ENCODE results near the gene EWSR1.
A peak's percentile ranks its signal among the peaks of the same experiment; 100 is the strongest.
"Not testable (repeated sequence)": the region's sequence is repeated elsewhere in the genome, so short reads cannot be mapped to it uniquely, and the experiment has no call there.

EWSR1 gene

DNA sequence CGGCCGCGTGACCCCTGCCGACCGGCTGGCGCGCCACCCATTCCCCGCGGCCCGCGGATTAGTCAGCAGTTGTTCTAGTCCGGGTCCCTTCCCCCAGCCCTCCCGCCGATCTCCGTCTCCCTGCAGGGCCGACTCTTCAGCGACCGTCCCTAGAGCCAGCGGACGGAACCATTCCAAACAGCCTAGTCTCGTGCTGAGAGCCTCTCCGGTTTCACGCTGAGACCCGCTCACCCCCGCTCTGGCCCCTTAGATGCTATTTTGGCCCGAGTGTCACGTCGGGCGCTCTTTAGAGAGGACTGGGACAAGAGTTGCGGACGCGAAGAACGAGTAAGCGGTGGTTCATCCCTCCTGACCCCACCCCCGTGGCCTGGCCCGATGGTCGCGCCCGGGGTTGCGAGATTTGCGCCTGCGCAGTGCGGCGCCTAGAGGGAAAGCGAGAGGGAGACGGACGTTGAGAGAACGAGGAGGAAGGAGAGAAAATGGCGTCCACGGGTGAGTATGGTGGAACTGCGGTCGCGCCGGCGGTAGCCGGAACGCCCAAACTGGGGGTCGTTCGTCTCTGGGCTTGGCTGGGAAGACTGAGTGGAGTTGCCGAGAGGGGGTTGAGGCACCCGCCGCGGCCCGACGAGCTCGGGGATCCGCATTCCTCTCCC, at the start of gene EWSR1, which contains the start of gene RHBDD3:
EWSR1 (plus strand) TSS at position 411 of the 653 bp plus-strand sequence; CDS start at position 480, 69 bp downstream.
RHBDD3 (minus strand) TSS at position 124 of the 653 bp plus-strand sequence. CDS start 2,355 bp downstream, outside the sequence.
- H3K4me3 ChIP-seq (ENCODE audit: low read depth, low read length) = peak within 1 kb of the TSS; percentile 75
- peak; percentile 93 for DNase-seq (ENCODE audit: low read depth)

DNA sequence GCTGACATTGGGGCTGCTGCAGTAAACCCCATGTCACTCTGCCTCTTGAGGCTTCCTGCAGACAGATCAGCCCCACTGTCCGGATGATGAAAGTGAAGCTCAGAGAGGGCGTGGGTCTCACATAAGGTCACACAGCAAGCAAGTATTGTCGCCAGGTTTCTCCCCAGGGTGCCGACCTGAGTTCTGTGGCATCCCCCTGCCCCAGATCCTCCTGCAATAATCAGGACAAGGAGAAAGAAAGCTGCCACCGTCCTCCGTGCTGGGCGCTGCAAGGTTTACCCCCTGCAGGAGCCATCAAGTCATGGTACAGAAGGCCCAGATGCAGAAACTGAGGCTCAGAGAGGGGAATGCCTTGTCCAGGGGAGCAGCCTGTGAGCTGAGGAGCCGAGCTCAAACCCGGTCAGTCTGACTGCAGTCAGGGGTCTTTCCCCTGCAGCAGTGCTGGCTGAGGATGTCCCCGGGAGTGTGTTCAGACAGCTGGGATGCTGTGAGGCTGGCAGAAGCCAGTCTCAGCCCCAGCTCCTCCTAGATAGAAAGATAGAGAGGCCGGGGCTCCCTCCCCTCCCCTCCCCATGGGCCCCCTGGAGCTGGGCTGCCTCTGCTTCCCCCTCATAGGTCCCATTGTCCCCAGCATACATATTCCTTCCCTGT, 49.2 kb upstream of the EWSR1 start:
- no peak for DNase-seq (ENCODE audit: low read depth)
- H3K4me3 ChIP-seq (ENCODE audit: low read depth, low read length) = no peak overlapping the region

- not testable (repeated sequence) for DNase-seq (ENCODE audit: low read depth); H3K4me3 ChIP-seq (ENCODE audit: low read depth, low read length)
Measured at GRCh38 chr22:29219409-29219782, 48.7 kb upstream of the EWSR1 start.

DNA sequence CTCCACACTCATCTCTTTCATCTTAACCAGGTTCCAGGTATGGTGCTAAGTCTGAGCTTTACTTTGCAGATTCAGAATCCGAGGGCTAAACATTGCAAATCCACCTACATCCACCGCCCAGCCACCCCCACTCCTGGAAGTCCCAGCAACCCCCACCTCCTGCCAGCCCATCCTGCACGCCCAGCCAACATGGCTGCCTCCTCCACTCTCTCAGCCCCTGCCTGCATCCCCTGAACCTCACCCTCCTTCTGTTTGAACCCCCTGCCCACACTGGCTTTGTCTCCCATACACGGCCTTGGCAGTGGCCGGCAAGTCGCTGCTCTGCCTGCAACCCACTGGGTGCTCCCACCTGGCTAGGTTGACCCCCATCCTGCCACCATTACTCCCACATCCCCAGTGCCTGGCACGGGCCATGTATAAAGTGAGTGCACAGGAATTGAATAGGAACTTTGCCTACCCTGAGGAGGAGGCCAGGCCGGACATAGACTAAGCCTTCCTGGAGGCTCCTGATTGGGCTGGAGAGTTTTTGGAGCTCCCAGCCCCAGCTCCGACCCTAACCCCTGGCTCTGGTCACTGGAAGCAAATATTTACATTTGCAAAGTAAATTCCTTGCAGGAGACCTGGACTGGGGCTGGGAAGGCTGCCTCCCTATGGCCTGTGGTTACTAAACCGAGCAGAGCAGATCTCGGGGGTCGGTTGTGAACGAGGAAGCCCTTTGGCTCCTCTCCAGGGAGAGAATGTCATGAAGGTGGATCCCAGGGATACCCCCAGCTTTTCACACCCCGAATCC, 48.0 kb upstream of the EWSR1 start:
- DNase-seq (ENCODE audit: low read depth) = no peak
- H3K4me3 ChIP-seq (ENCODE audit: low read depth, low read length) = no peak overlapping the region

GRCh38 chr22:29224121-29224858, 43.8 kb upstream of the EWSR1 start:
- H3K4me3 ChIP-seq (ENCODE audit: low read depth, low read length) = no peak overlapping the region
- DNase-seq (ENCODE audit: low read depth) = no peak

DNA sequence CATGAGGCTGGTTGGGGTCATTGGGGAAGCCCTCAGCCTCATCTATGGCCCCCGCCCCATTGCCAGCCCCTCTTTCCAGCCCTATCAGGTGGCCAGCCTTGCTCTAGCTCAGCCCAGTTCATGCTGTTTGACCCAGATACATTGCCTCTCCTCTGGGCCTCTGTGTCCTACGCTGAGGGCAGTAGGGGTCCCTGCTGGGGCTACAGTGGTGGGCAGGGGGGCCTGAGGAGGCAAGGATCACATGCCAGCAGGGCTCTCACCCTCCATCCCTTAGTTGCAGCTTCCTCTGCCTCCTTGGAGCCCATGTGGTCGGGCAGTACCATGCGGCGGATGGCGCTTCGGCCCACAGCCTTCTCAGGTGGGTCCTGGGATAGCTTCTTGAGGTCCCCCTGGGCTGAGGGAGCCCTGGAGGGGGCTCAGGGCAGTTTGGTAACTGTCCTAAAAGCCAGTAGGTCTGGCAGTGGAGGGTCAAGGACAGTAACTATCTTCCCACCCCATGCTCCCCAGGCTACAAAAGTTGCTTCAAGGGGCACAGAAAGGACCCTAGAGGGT, 43.1 kb upstream of the EWSR1 start:
- no peak for DNase-seq (ENCODE audit: low read depth)
- no peak overlapping the region for H3K4me3 ChIP-seq (ENCODE audit: low read depth, low read length)

- no peak overlapping the region for H3K4me3 ChIP-seq (ENCODE audit: low read depth, low read length)
- no peak for DNase-seq (ENCODE audit: low read depth)
Measured at GRCh38 chr22:29225422-29226090, 42.5 kb upstream of the EWSR1 start.

DNA sequence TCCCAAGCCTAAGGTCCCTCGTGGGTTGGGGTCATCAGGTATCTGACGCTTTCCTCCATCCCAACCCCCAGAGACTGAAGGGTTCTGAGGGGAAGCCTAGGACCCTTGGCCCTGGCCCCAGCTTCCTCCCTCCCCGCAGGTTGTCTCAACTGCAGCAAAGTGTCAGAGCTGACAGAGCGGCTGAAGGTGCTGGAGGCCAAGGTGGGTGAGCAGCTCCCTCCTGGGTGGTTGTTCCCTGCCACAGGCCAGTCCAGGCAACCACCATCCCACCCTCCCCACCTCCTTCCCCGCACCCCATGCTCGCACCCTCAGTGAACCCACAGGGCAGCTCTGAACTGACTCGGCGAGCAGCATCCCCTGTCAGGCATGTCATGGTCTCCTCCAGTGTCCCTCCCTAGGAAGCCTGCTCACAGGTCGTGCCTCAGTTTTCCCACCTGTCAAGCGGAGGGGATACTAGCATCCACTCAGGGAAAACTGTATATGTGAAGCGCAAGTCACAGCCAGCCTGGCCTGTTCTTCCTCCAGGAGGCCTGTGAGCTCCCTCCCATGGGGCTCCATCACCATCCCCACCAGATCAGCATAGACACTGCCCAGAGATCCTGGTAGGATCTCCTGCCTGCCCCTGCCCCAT, 41.6 kb upstream of the EWSR1 start:
- H3K4me3 ChIP-seq (ENCODE audit: low read depth, low read length) = no peak overlapping the region
- no peak for DNase-seq (ENCODE audit: low read depth)

- no peak overlapping the region for H3K4me3 ChIP-seq (ENCODE audit: low read depth, low read length)
- DNase-seq (ENCODE audit: low read depth) = no peak
Measured at GRCh38 chr22:29230972-29231875, 36.8 kb upstream of the EWSR1 start.

DNA sequence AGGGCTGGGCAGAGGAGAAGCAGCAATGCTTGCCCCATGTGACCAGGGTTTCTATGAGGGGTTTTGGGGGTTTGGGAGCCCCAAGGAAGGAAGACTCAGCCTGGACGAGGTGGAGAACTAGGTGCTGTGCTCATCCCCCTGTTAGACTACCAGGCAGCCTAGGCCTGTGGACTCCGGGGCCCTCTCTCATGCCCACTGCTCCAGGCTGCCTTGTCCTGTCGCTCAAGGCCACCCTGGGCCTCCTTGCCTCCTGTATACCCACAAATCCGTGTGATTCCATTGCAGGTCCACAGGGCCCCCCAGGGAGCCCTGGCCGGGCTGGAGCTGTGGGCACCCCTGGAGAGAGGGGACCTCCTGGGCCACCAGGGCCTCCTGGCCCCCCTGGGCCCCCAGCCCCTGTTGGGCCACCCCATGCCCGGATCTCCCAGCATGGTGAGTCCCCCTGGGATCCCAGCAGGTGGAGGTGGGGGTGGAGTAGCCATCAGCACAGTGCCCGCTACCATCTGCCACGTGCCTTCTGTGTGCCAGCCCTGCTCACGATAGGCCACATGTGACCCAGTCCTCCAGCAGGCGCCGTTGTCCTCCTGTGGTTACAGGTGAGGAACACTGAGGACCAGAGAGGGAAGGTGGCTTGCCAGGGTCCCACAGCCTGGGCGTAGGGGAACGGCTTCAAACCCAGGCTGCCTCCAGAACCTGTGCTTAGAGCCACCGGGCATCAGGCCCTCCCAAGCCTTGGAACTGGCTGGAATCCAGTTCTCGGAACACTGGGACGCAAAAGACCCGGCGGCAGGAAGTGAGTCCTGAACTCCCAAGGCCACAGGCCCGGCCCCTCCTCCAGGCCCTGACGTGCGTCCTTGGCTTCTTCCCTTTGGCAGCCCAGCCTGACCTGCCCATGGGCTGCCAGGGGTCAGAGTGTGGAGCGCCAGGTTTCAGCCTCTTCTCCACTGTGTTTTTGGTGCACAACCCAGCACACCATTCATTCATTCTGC, 35.8 kb upstream of the EWSR1 start:
- no peak for DNase-seq (ENCODE audit: low read depth)
- H3K4me3 ChIP-seq (ENCODE audit: low read depth, low read length) = no peak overlapping the region

GRCh38 chr22:29233277-29233877, 34.7 kb upstream of the EWSR1 start:
- DNase-seq (ENCODE audit: low read depth) = no peak
- no peak overlapping the region for H3K4me3 ChIP-seq (ENCODE audit: low read depth, low read length)

DNA sequence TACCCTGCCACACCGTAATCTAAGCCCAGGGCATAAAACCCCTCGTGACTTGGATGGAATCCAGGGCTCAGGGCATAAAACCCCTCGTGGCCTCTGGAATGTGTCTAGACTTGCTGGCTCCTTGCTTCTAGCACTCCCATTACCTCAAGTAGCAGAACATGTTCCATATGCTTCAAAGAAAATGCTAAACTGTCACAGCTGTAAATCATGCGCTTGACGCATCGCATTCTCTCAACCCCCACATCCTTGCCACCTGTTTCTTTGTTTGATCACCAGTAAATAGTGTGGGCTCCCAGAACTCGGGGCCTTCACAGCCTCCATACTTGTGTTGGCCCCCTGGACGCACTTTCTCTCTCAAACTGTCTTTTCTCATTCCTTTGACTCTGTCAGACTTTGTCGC, 27.6 kb upstream of the EWSR1 start:
- H3K4me3 ChIP-seq (ENCODE audit: low read depth, low read length) = not testable (repeated sequence)

GRCh38 chr22:29243874-29244446, 24.1 kb upstream of the EWSR1 start:
- no peak for DNase-seq (ENCODE audit: low read depth)
- no peak overlapping the region for H3K4me3 ChIP-seq (ENCODE audit: low read depth, low read length)

More for the DNA sequence above, 27.6 kb upstream of the EWSR1 start:
- DNase-seq (ENCODE audit: low read depth) = not testable (repeated sequence)

- H3K4me3 ChIP-seq (ENCODE audit: low read depth, low read length) = no peak overlapping the region
- no peak for DNase-seq (ENCODE audit: low read depth)
Measured at GRCh38 chr22:29244785-29245625, 23.1 kb upstream of the EWSR1 start.

All from skeletal muscle cell (primary cell).